Ascending aorta (tissue), 2 donors: ENCODE measurements around the gene PABPN1L. TPM values are rescaled to one million over a fixed set of nuclear protein-coding genes. Genes with fewer than 3 reads are reported as not detected.

Experiments
- DNase-seq, 2 donors: peaks; one replicate each; pipeline ENCODE4 v3.0.0-alpha.2; 2019; ENCODE audit warnings: low spot score in 2 of 2
- H3K27ac ChIP-seq, 2 donors: fragments of 200-600 bp; sonication (generic); one replicate each; pipeline ENCODE4 v1.5.1; 2016 to 2017; ENCODE audit warnings: mild to moderate bottlenecking in 1 of 2
- H3K27me3 ChIP-seq: fragments of 200-600 bp; sonication (generic); one replicate; pipeline ENCODE4 v1.5.1; 2017
- H3K36me3 ChIP-seq, 2 donors: fragments of 200-600 bp; sonication (generic); one replicate each; pipeline ENCODE4 v1.5.1; 2016
- H3K4me1 ChIP-seq, 2 donors: fragments of 200-600 bp; sonication (generic); one replicate each; pipeline ENCODE4 v1.5.1; 2016 to 2017; ENCODE audit warnings: mild to moderate bottlenecking in 1 of 2
- H3K4me3 ChIP-seq, 2 donors: fragments of 200-600 bp; sonication (generic); one replicate each; pipeline ENCODE4 v1.5.1; 2016 to 2017; ENCODE audit warnings: mild to moderate bottlenecking in 1 of 2
- H3K9me3 ChIP-seq, 2 donors: fragments of 200-600 bp; sonication (generic); one replicate each; pipeline ENCODE4 v1.5.1; 2016
- intact Hi-C: fragments of 100-400 bp; cut with DNase I; formaldehyde crosslinking; loops from one replicate; pipeline ENCODE4 v1.15.1; 2023
- total RNA-seq: library from RNA; depleted of rRNA; stranded (reverse); fragments of >200 nt; gene quantifications from one replicate; pipeline ENCODE4 v1.1.0, GENCODE V29; 2016
- TF ChIP-seq, protein P1 (sequence below), 3 experiments: fragments of 200-600 bp in 2 of 3; fragments of 450-650 bp in 1 of 3; sonication (generic) in 2 of 3; IDR thresholded peaks; one replicate each; pipeline ENCODE4 v1.5.1; 2016 to 2019; ENCODE audit warnings: antibody characterized with exemption in 3 of 3, mild to moderate bottlenecking in 1 of 3, moderate library complexity in 1 of 3

The PABPN1L gene
- total RNA-seq, 1 donor from 2014 or later = not detected

DNA sequence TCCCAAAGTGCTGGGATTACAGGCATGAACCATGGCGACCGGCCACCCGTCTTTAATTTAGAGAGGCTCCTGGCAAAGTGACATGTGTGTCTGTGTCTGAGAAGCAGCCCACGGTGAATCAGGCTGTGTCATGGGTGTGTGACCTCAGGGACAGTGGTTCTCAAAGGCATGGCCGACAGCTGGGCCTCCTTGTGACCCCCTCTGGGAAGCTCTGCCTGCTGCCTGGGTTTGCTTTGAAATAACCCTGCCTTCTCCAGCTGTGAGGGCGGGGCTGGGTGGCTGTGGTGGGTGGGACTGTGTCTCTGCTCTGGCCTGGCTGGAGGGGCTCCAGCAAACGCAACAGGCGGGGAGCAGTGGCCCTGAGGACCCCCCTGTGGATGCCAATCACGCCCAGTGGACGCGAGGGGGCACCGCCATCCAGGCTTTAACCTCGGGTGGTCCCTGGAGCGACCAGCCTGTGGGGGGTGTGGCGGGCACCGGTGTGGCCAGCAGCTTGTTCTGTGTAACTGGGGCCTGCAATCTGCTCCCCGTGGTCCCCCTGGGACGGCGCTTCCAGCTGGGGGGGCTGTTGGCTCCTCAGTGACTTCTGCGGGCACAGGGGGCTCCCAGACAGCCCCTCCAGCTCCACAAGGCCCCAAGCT is 46.0 kb downstream of the PABPN1L start:
- H3K36me3 ChIP-seq = peaks cover 19 to 35% of the 10 kb centered on the region in 2 donors
- no peaks in the 10 kb centered on the region for H3K27me3 ChIP-seq
- H3K4me1 ChIP-seq = no peaks in the 10 kb centered on the region
- DNase-seq = no peak
- H3K9me3 ChIP-seq = no peaks in the 10 kb centered on the region
- H3K27ac ChIP-seq = no peak overlapping the region
- no peak overlapping the region for H3K4me3 ChIP-seq
- TF ChIP-seq, protein P1, sequence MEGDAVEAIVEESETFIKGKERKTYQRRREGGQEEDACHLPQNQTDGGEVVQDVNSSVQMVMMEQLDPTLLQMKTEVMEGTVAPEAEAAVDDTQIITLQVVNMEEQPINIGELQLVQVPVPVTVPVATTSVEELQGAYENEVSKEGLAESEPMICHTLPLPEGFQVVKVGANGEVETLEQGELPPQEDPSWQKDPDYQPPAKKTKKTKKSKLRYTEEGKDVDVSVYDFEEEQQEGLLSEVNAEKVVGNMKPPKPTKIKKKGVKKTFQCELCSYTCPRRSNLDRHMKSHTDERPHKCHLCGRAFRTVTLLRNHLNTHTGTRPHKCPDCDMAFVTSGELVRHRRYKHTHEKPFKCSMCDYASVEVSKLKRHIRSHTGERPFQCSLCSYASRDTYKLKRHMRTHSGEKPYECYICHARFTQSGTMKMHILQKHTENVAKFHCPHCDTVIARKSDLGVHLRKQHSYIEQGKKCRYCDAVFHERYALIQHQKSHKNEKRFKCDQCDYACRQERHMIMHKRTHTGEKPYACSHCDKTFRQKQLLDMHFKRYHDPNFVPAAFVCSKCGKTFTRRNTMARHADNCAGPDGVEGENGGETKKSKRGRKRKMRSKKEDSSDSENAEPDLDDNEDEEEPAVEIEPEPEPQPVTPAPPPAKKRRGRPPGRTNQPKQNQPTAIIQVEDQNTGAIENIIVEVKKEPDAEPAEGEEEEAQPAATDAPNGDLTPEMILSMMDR (IDR thresholded peaks at IDR 0.05) = no peak
- intact Hi-C loops = no loop called here

DNA sequence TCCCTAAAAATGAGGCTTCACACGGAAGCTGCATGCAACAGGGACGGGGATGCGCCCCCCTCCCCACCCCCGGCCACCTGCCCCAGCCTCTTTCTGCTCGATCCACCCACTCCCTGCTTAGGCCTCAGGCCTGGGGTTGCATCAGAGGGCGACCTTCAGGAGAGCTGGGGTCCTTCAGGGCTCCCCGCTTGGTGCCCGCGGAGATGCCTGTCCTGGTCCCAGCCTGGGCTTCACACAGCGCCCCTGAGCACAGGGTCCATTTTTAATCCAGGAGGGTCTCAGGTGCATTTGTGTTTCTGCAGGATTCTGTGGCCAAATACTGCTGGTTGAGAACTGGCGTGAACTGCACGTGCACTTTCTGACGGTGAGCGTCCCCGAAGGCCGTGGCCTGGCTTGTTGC is 47.3 kb downstream of the PABPN1L start:
- Histone ChIP-seq H3K9me3 (no peaks in the 10 kb centered on the region), H3K27me3 (no peaks in the 10 kb centered on the region), H3K27ac (no peak overlapping the region), H3K4me1 (no peaks in the 10 kb centered on the region), H3K4me3 (no peak overlapping the region), H3K36me3 (peaks cover 12 to 31% of the 10 kb centered on the region in 2 donors)
- TF ChIP-seq, protein P1 (IDR thresholded peaks at IDR 0.05) = no peak
- no peak for DNase-seq
- intact Hi-C loops = no loop called here

DNA sequence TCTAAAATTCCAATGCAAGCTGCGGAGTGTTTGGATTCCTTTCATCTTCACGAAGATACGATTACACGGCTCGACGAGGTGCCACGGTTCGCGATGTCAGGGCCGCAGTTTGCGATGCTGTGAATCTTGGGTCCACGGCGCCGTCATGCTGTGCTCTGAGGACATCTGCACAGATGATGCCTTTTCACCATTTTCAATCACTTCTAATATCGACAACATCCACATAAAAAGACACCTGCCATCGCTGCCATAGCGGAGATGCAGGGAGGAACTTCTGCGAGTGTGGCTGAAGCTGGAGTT is 47.9 kb downstream of the PABPN1L start:
- Histone ChIP-seq H3K9me3 (no peaks in the 10 kb centered on the region), H3K4me3 (no peak overlapping the region), H3K36me3 (peaks cover 12 to 26% of the 10 kb centered on the region in 2 donors), H3K27ac (no peak overlapping the region), H3K4me1 (no peaks in the 10 kb centered on the region), H3K27me3 (no peaks in the 10 kb centered on the region)
- DNase-seq = no peak
- TF ChIP-seq, protein P1 (IDR thresholded peaks at IDR 0.05) = no peak
- intact Hi-C loops = no loop called here

DNA sequence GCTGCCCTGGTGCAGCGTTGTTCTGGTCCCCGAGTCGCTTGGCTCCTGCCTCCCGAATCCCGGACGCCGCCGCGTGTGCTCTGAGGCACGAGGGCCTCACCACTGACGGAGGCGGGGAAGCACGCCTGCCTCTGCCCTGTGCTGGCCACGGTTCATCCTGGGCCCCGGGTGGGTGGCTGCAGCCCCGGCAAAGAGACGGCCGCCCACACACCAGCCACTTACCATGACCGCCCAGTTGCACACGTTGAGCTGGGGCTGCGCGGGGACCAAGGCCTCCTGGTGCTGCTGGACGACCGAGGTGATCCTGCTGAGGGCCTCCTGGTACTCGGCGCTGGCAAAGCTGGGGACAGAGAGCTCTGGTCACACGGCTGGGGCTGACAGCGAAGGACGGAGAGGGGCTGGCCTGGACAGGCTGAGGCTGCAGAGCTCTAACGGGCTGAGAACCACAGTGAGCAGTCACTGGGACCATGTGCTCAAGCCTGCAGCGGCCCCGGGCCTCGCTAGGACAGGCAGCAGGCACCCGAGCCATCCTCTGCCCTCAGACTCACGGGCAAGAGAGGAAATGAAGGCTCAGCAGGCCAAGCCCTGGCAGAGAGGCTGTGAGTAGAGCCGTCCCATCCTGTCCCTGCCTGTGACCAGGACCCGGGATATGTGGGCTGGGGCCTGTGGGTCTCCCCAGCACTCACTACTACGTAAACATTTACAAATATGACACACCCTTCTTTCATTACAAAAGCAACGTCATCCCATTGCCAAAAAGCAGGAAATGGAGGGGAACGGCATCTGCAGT is 48.5 kb downstream of the PABPN1L start:
- TF ChIP-seq, protein P1 (IDR thresholded peaks at IDR 0.05) = no peak
- intact Hi-C loops = no loop called here

DNA sequence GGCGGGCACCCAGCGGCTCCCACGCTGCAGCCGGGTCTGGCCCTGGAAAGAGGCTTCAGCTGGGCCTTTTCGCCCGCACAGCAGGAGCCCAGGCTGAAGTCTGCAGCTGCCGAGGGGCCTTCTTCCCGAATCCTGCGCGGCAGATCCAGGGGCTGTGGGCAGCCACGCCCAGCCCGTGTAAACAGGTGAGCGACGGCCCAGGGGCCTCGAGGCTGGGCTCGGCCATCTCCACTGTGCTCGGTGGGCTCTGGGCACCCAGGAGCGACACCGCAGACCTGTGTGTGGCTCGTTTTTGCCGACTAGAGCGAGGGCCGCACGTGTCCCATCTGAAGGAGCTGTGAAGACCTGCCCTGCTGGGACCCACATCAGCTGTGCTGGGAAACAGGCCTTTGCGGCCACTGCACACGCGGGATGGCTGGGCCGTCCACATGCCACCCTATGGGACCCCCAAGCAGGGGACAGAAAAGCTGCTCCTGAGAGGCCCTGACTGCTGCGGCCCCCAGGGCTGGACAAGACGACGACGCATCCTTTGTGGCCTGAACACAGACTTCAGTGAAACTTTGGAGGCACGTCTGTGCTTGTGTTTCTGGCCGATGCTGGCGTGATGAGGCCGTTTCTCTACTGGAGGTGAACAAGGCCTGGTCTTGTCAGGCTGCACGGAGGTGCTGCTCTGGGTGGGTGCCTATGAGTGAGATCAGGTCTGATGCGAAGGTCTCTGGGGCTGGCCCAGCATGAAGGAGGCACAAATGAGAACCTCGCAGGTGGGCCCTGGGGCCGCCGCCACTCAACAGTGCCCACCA is 49.5 kb downstream of the PABPN1L start:
- Histone ChIP-seq H3K9me3 (no peaks in the 10 kb centered on the region), H3K4me3 (no peak overlapping the region), H3K27ac (no peak overlapping the region), H3K4me1 (peaks cover 0 to 7% of the 10 kb centered on the region in 2 donors), H3K36me3 (peaks cover 3 to 13% of the 10 kb centered on the region in 2 donors), H3K27me3 (no peaks in the 10 kb centered on the region)
- TF ChIP-seq, protein P1 (IDR thresholded peaks at IDR 0.05) = no peak
- DNase-seq = no peak
- intact Hi-C loops = no loop called here

More for the DNA sequence above, 48.5 kb downstream of the PABPN1L start:
- H3K36me3 ChIP-seq = peaks cover 12 to 23% of the 10 kb centered on the region in 2 donors
- H3K9me3 ChIP-seq = no peaks in the 10 kb centered on the region
- no peak overlapping the region for H3K4me3 ChIP-seq
- no peak overlapping the region for H3K27ac ChIP-seq
- no peak for DNase-seq
- H3K27me3 ChIP-seq = no peaks in the 10 kb centered on the region
- peaks cover 0 to 4% of the 10 kb centered on the region in 2 donors for H3K4me1 ChIP-seq
